Naive thymus-derived CD4-positive, alpha-beta T cell (primary cell): ENCODE results near the gene LILRA1. TPM values are rescaled to one million over a fixed set of nuclear protein-coding genes. Genes with fewer than 3 reads are reported as not detected.
"Not testable (repeated sequence)": the region's sequence is repeated elsewhere in the genome, so short reads cannot be mapped to it uniquely, and the experiment has no call there.

Source experiments
- ATAC-seq: fragments of 150-1000 bp; cut with Tn5 transposase; 2 replicates; pipeline ENCODE4 v1.10.0; 2021; ENCODE audit warnings: mild to moderate bottlenecking, moderate library complexity
- CTCF ChIA-PET: fragments of 350-600 bp; sonication (Branson Sonifier 250); formaldehyde crosslinking; loops from one replicate; lab custom pipeline; 2021; ENCODE audit warnings: antibody characterized with exemption; lab: Charles Lee
- POLR2A ChIA-PET: fragments of 350-600 bp; sonication (Branson Sonifier 250); formaldehyde crosslinking; loops from one replicate; lab custom pipeline; 2021; ENCODE audit warnings: antibody characterized with exemption, inconsistent platforms; lab: Charles Lee
- DNase-seq, 9 donors: peaks; one replicate each; pipeline versions ENCODE4 v3.0.0 to v3.0.0-alpha.2; 2020 to 2022; ENCODE audit warnings: mixed read lengths in 1 of 9
- H3K27ac ChIP-seq: one replicate; pipeline ENCODE4 v1.7.0; 2013; ENCODE audit warnings: mild to moderate bottlenecking, low read depth, low read length, moderate library complexity
- H3K27me3 ChIP-seq, 2 donors: one replicate each; pipeline ENCODE4 v1.7.0; 2013; ENCODE audit warnings: low read length in 2 of 2, mild to moderate bottlenecking in 2 of 2, moderate library complexity in 2 of 2; ENCODE audit not compliant: control insufficient read depth in 2 of 2, insufficient read depth in 2 of 2
- H3K36me3 ChIP-seq, 3 experiments: 1 replicate in 2 of 3; 2 replicates in 1 of 3; pipeline ENCODE4 v1.7.0; 2013; ENCODE audit warnings: low read length in 3 of 3, mild to moderate bottlenecking in 3 of 3, moderate library complexity in 1 of 3; ENCODE audit not compliant: insufficient read depth in 3 of 3, control insufficient read depth in 2 of 3
- H3K4me1 ChIP-seq, 2 donors: one replicate each; pipeline ENCODE4 v1.7.0; 2013; ENCODE audit warnings: low read length in 2 of 2, mild to moderate bottlenecking in 2 of 2, moderate library complexity in 1 of 2; ENCODE audit not compliant: control insufficient read depth in 2 of 2, insufficient read depth in 2 of 2
- H3K4me3 ChIP-seq: 2 replicates; pipeline ENCODE4 v1.7.0; 2013; ENCODE audit warnings: mild to moderate bottlenecking, low read length
- H3K9me3 ChIP-seq, 3 experiments: 1 replicate in 2 of 3; 2 replicates in 1 of 3; pipeline ENCODE4 v1.7.0; 2013; ENCODE audit warnings: low read length in 3 of 3; ENCODE audit not compliant: control insufficient read depth in 2 of 3
- H3K27ac Mint-ChIP-seq, 9 donors: one replicate each; pipeline ENCODE4 v1.8.0; 2020 to 2022; ENCODE audit warnings: mixed read lengths in 9 of 9, mild to moderate bottlenecking in 8 of 9, moderate library complexity in 5 of 9, inconsistent platforms in 2 of 9
- H3K27me3 Mint-ChIP-seq, 5 donors: one replicate each; pipeline ENCODE4 v1.8.0; 2021 to 2022; ENCODE audit warnings: mixed read lengths in 5 of 5, mild to moderate bottlenecking in 1 of 5
- H3K36me3 Mint-ChIP-seq, 5 donors: one replicate each; pipeline ENCODE4 v1.8.0; 2020 to 2022; ENCODE audit warnings: mixed read lengths in 5 of 5, mild to moderate bottlenecking in 3 of 5, inconsistent platforms in 1 of 5
- H3K4me1 Mint-ChIP-seq, 7 donors: one replicate each; pipeline ENCODE4 v1.8.0; 2020 to 2022; ENCODE audit warnings: mixed read lengths in 7 of 7, mild to moderate bottlenecking in 3 of 7, inconsistent platforms in 1 of 7
- H3K4me3 Mint-ChIP-seq, 10 donors: one replicate each; pipeline ENCODE4 v1.8.0; 2020 to 2022; ENCODE audit warnings: mild to moderate bottlenecking in 10 of 10, mixed read lengths in 10 of 10, moderate library complexity in 6 of 10, inconsistent platforms in 2 of 10
- H3K9me3 Mint-ChIP-seq, 11 donors: one replicate each; pipeline ENCODE4 v1.8.0; 2020 to 2022; ENCODE audit warnings: mixed read lengths in 11 of 11, mild to moderate bottlenecking in 4 of 11, inconsistent platforms in 1 of 11, moderate library complexity in 1 of 11
- intact Hi-C, 2 donors: fragments of 100-400 bp; cut with micrococcal nuclease; formaldehyde crosslinking; loops; one replicate each; pipeline ENCODE4 v1.15.1; 2023
- polyA plus RNA-seq, 2 donors: library from polyadenylated mRNA; unstranded; fragments of 300-500 nt; fragmentation: Illumina TruSeq; gene quantifications; one replicate each; pipeline ENCODE4 v1.2.3, GENCODE V29; 2021
- total RNA-seq, 6 experiments: library from RNA in 5 of 6; stranded (reverse) in 5 of 6; gene quantifications; 1 replicate in 5 of 6; 2 replicates in 1 of 6; pipeline ENCODE4 v1.2.3 and lab custom pipeline; 2021 to 2026

Gene LILRA1
- total and polyA plus RNA-seq, 7 experiments from 2014 or later: 0.14 to 36.7 (median 4.3) TPM; not detected in 4

DNA sequence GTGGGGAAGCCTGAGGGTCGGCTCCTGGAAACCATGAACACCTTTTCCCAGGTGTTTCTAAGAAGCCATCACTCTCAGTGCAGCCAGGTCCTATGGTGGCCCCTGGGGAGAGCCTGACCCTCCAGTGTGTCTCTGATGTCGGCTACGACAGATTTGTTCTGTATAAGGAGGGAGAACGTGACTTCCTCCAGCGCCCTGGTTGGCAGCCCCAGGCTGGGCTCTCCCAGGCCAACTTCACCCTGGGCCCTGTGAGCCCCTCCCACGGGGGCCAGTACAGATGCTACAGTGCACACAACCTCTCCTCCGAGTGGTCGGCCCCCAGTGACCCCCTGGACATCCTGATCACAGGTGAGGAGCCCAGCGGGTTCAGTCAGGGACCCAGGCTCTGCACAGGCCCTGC is 18.2 kb upstream of the LILRA1 start:
- H3K27ac ChIP-seq, POLR2A ChIA-PET, H3K4me1 ChIP-seq, H3K4me3 ChIP-seq, H3K9me3 ChIP-seq, H3K27ac Mint-ChIP-seq, ATAC-seq, DNase-seq, intact Hi-C loops, H3K36me3 Mint-ChIP-seq, H3K4me3 Mint-ChIP-seq, H3K36me3 ChIP-seq, H3K27me3 ChIP-seq, CTCF ChIA-PET: not testable (repeated sequence)
- Mint-ChIP-seq H3K27me3 (peaks cover 16 to 36% (median 24%) of the 10 kb centered on the region in 5 donors), H3K9me3 (peaks cover 0 to 14% (median 4%) of the 10 kb centered on the region in 11 donors), H3K4me1 (peaks cover 0 to 14% (median 0%) of the 10 kb centered on the region in 7 donors)

DNA sequence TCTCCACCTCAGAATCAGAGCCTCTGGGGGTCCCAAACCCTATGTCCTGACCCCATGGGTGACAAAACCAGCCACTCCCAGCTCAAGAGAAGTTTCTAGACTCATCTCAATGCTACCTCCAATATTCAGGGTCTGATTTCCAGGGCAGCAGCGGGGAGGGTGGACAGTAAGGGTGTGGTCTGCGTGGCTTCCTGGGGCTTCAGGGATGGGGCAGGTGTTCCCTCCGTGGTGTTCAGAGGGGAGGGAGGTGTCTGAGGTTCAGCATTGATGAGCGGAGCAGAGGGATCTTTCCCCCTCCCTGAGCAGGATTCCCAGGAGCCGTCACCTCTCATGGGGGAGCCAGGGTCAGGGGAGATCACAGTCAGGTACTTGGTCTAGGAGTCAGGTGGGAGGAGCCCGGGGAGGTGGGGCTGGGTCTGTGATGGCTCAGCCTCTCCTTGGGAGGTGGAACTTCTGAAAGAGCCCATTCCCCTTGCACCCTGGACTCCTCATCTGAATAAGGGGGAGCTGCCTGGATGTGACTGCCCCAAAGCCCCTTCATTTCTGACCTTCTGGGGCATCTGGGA is 16.9 kb upstream of the LILRA1 start:
- no peaks in the 10 kb centered on the region for H3K36me3 Mint-ChIP-seq
- POLR2A ChIA-PET: no interaction called here
- no peak overlapping the region for H3K27ac Mint-ChIP-seq
- Histone ChIP-seq H3K27me3 (no peaks in the 10 kb centered on the region), H3K9me3 (no peaks in the 10 kb centered on the region), H3K4me1 (no peaks in the 10 kb centered on the region), H3K27ac (no peak overlapping the region), H3K36me3 (no peaks in the 10 kb centered on the region), H3K4me3 (no peak overlapping the region)
- DNase-seq: no peak
- H3K9me3 Mint-ChIP-seq: peaks cover 0 to 14% (median 4%) of the 10 kb centered on the region in 11 donors
- H3K27me3 Mint-ChIP-seq: peaks cover 11 to 29% (median 23%) of the 10 kb centered on the region in 5 donors
- CTCF ChIA-PET: no interaction called here
- H3K4me3 Mint-ChIP-seq: no peak overlapping the region
- peaks cover 0 to 14% (median 0%) of the 10 kb centered on the region in 7 donors for H3K4me1 Mint-ChIP-seq
- intact Hi-C loops: no loop called here
- ATAC-seq: no peak

DNA sequence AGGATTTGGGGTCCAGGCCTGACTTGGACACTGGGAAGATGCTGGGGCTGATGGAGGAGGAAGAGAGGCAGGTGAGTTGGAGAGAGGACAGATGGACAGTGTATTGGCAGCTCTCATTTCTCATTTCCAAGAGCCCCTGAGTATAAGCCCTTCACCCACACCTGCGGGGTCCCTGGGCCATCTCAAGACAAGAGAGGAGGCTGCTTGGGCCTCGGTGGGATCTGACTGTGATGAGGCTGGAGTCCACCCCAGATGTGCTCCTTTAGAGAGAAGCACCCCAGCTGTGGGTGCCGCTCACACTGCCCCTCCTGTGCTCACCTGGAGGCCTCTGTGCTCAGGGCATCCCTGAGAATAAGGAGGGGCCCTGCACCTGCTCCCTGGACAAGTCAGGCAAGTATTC is 16.1 kb upstream of the LILRA1 start:
- ChIA-PET CTCF (no interaction called here), POLR2A (no interaction called here)
- no peaks in the 10 kb centered on the region for H3K36me3 ChIP-seq
- Mint-ChIP-seq H3K27ac (no peak overlapping the region), H3K36me3 (no peaks in the 10 kb centered on the region), H3K27me3 (peaks cover 13 to 21% (median 16%) of the 10 kb centered on the region in 5 donors), H3K4me1 (peaks cover 0 to 12% (median 0%) of the 10 kb centered on the region in 7 donors), H3K9me3 (peaks cover 0 to 19% (median 6%) of the 10 kb centered on the region in 11 donors), H3K4me3 (no peak overlapping the region)
- intact Hi-C loops: no loop called here
- DNase-seq (no peak), ATAC-seq (no peak)
- H3K27me3 ChIP-seq: no peaks in the 10 kb centered on the region
- H3K27ac ChIP-seq: no peak overlapping the region
- no peaks in the 10 kb centered on the region for H3K9me3 ChIP-seq
- H3K4me3 ChIP-seq: no peak overlapping the region
- H3K4me1 ChIP-seq: no peaks in the 10 kb centered on the region

DNA sequence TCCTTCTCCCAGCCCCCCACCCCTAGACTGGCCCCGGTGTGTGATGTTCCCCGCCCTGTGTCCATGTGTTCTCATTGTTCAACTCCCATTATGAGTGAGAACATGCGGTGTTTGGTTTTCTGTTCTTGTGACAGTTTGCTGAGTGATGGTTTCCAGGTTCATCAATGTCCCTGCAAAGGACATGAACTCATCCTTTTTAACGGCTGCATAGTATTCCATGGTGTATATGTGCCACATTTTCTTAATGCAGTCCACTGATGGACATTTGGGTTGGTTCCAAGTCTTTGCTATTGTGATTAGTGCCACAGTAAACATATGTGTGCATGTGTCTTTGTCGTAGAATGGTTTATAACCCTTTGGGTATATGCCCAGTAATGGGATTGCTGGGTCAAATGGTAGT is 15.2 kb upstream of the LILRA1 start:
- H3K27me3 ChIP-seq, ATAC-seq, H3K27ac ChIP-seq, H3K36me3 Mint-ChIP-seq, POLR2A ChIA-PET, H3K4me1 Mint-ChIP-seq, intact Hi-C loops, H3K9me3 ChIP-seq, CTCF ChIA-PET, H3K4me1 ChIP-seq, H3K36me3 ChIP-seq, H3K27ac Mint-ChIP-seq, DNase-seq, H3K4me3 ChIP-seq, H3K4me3 Mint-ChIP-seq: not testable (repeated sequence)
- peaks cover 11 to 23% (median 14%) of the 10 kb centered on the region in 5 donors for H3K27me3 Mint-ChIP-seq
- peaks cover 0 to 25% (median 10%) of the 10 kb centered on the region in 11 donors for H3K9me3 Mint-ChIP-seq

DNA sequence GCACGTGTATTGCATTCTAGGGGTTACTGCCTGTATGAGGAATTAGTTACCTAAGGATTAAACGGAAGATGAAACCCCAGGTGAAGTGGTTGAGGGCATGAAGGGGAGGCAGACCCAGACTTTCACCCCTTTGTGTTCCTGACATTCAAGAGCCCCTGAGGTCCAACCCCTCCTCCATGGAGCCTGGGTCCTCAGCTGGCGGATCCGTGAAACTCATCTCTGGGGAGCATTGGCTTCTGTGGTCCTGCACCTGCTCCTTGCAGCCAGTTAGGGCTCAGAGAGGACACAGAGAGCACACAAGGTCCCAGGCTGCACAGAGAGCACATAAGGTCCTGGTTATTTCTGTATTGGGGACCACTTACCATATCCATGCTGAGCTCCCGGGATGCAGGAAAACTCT is 7.0 kb upstream of the LILRA1 start:
- ATAC-seq (no peak), DNase-seq (no peak)
- no peaks in the 10 kb centered on the region for H3K36me3 ChIP-seq
- Mint-ChIP-seq H3K4me3 (no peak overlapping the region), H3K9me3 (peaks cover 5 to 55% (median 17%) of the 10 kb centered on the region in 11 donors), H3K27me3 (peaks cover 24 to 69% (median 44%) of the 10 kb centered on the region in 5 donors), H3K27ac (no peak overlapping the region), H3K4me1 (peaks cover 0 to 2% (median 0%) of the 10 kb centered on the region in 7 donors), H3K36me3 (peaks cover 0 to 13% (median 0%) of the 10 kb centered on the region in 5 donors)
- POLR2A ChIA-PET: no interaction called here
- no peaks in the 10 kb centered on the region for H3K9me3 ChIP-seq
- no peaks in the 10 kb centered on the region for H3K4me1 ChIP-seq
- intact Hi-C loops: no loop called here
- no peak overlapping the region for H3K4me3 ChIP-seq
- H3K27me3 ChIP-seq: no peaks in the 10 kb centered on the region
- no peak overlapping the region for H3K27ac ChIP-seq
- CTCF ChIA-PET: no interaction called here

DNA sequence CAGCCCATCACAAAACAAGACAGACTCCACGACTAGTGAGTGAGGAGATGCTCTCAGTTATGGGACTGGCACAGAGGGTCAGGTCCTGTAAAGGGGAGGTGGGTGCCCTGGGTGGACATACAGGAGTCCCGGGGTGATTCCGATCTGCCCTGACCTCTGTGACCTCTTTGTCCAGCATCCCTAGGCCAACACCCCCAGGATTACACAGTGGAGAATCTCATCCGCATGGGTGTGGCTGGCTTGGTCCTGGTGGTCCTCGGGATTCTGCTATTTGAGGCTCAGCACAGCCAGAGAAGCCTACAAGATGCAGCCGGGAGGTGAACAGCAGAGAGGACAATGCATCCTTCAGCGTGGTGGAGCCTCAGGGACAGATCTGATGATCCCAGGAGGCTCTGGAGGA is 6.4 kb upstream of the LILRA1 start:
- H3K4me3 ChIP-seq: no peak overlapping the region
- no peaks in the 10 kb centered on the region for H3K9me3 ChIP-seq
- intact Hi-C loops: no loop called here
- peaks cover 4 to 55% (median 18%) of the 10 kb centered on the region in 11 donors for H3K9me3 Mint-ChIP-seq
- CTCF ChIA-PET: no interaction called here
- peaks cover 0 to 2% (median 0%) of the 10 kb centered on the region in 7 donors for H3K4me1 Mint-ChIP-seq
- H3K4me3 Mint-ChIP-seq: no peak overlapping the region
- DNase-seq (no peak), ATAC-seq (no peak)
- POLR2A ChIA-PET: no interaction called here
- no peak overlapping the region for H3K27ac ChIP-seq
- H3K36me3 ChIP-seq: no peaks in the 10 kb centered on the region
- peaks cover 22 to 72% (median 45%) of the 10 kb centered on the region in 5 donors for H3K27me3 Mint-ChIP-seq
- H3K36me3 Mint-ChIP-seq: peaks cover 0 to 13% (median 0%) of the 10 kb centered on the region in 5 donors
- no peaks in the 10 kb centered on the region for H3K4me1 ChIP-seq
- no peaks in the 10 kb centered on the region for H3K27me3 ChIP-seq
- H3K27ac Mint-ChIP-seq: no peak overlapping the region
